Transverse colon (tissue), 4 donors: ENCODE measurements around the gene WNT4.

Experiments
- EP300 ChIP-seq: sonication (generic); formaldehyde crosslinking; IDR thresholded peaks from one replicate; pipeline ENCODE4 v1.6.1; 2017; ENCODE audit warnings: antibody characterized with exemption, low read depth
- POLR2A ChIP-seq: fragments of 450-650 bp; IDR thresholded peaks from one replicate; pipeline ENCODE4 v1.6.1; 2016; ENCODE audit warnings: antibody characterized with exemption, mild to moderate bottlenecking, moderate library complexity
- POLR2AphosphoS5 ChIP-seq, 3 donors: sonication (generic); formaldehyde crosslinking; IDR thresholded peaks; one replicate each; pipeline ENCODE4 v1.6.1; 2016; ENCODE audit warnings: antibody characterized with exemption in 3 of 3
- TF ChIP-seq, protein P1 (sequence below), 5 experiments: fragments of 200-600 bp in 3 of 5; fragments of 450-650 bp in 2 of 5; sonication (generic) in 3 of 5; IDR thresholded peaks; 1 replicate in 2 of 5; 2 replicates in 3 of 5; pipeline ENCODE4 v1.5.1; 2016 to 2017; ENCODE audit warnings: antibody characterized with exemption in 5 of 5, inconsistent platforms in 3 of 5, mild to moderate bottlenecking in 2 of 5, moderate library complexity in 1 of 5

DNA sequence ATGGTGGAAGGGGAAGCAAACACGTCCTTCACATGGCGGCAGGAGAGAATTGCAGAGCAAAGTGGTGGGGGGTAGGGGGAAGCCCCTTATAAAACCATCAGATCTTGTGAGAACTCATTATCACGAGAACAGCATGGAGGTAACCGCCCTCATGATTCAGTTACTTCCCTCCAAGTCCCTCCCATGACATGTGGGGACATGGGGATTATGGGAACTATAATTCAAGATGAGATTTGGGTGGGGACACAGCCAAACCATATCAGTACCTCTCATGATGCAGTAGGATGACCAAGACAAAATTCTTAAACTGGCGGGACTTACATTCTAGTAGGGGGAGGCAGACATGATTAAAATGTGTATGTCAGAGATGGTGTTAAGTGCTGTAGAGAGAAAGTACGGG, 38.8 kb downstream of the WNT4 start:
- TF ChIP-seq, protein P1, sequence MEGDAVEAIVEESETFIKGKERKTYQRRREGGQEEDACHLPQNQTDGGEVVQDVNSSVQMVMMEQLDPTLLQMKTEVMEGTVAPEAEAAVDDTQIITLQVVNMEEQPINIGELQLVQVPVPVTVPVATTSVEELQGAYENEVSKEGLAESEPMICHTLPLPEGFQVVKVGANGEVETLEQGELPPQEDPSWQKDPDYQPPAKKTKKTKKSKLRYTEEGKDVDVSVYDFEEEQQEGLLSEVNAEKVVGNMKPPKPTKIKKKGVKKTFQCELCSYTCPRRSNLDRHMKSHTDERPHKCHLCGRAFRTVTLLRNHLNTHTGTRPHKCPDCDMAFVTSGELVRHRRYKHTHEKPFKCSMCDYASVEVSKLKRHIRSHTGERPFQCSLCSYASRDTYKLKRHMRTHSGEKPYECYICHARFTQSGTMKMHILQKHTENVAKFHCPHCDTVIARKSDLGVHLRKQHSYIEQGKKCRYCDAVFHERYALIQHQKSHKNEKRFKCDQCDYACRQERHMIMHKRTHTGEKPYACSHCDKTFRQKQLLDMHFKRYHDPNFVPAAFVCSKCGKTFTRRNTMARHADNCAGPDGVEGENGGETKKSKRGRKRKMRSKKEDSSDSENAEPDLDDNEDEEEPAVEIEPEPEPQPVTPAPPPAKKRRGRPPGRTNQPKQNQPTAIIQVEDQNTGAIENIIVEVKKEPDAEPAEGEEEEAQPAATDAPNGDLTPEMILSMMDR (IDR thresholded peaks at IDR 0.05): no peak
- no peak for TF ChIP-seq POLR2AphosphoS5 (IDR thresholded peaks at IDR 0.05)
- TF ChIP-seq EP300: no peak
- no peak for TF ChIP-seq POLR2A
